ENCODE results near the gene RNF207. TPM values are rescaled to one million over a fixed set of nuclear protein-coding genes. Genes with fewer than 3 reads are reported as not detected.

RNF207 gene
- total RNA-seq, 2 donors from 2014 or later, result 8.6 to 8.7 TPM

- intact Hi-C loops (cut with DNase I), result no loop called here
- no peak for DNase-seq (ENCODE audit: low spot score)
Measured at GRCh38 chr1:6256645-6257044, 50.7 kb downstream of the RNF207 start.

- DNase-seq (ENCODE audit: low spot score), result no peak
- intact Hi-C loops (cut with DNase I), result no loop called here
Measured at GRCh38 chr1:6257541-6258069, 51.7 kb downstream of the RNF207 start.

DNA sequence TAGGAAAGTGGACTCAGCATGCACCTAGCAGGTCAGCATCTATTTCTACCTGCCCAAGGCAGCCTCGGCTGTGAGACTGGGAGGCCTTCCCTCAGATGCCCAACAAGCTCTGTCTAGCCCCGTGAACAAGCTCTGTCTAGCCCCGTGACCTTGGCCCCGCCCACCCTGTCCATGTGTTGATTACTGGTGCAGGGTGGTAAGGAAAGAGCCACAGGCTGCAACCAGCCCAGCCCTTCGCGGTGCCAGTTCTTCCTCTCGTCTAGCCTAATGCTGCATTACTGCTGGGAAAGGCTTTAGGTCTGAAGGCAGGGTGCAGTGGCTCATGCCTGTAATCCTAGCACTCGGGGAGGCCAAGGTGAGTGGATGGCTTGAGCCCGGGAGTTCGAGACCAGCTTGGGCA is 52.8 kb downstream of the RNF207 start:
- intact Hi-C loops (cut with DNase I), result no loop called here

GRCh38 chr1:6259491-6260362 is 53.8 kb downstream of the RNF207 start:
- intact Hi-C loops (cut with DNase I), result no loop called here
- DNase-seq (ENCODE audit: low spot score), result peak; percentile 94

More for the DNA sequence above, 52.8 kb downstream of the RNF207 start:
- DNase-seq (ENCODE audit: low spot score), result no peak

DNA sequence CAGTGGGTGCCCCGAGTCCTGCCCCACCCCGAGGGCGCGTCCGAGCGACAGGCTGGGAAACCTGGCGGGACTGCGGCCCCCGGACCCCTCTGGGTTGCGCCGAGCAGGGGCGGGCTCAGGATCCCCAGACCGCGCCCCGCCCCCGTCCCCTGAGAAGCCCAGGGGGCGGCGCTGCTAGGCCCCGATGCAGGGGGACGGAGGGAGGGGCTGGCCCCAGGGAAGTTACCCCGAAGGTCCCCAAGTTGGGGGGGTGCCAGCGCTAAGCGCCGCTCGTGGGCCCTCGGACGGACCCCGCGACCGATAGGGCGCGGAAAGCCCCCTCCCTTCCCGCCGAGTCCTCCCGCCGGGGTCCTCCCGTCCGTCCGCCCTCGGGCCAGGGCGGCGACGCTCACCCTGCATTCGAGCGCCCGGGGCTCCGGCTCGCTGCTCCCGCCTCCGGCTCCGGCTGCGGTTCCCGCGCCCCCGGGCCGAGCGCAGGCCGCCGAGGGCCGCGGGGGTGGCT is 54.6 kb downstream of the RNF207 start:
- DNase-seq (ENCODE audit: low spot score), result no peak
- intact Hi-C loops (cut with DNase I), result no loop called here

DNA sequence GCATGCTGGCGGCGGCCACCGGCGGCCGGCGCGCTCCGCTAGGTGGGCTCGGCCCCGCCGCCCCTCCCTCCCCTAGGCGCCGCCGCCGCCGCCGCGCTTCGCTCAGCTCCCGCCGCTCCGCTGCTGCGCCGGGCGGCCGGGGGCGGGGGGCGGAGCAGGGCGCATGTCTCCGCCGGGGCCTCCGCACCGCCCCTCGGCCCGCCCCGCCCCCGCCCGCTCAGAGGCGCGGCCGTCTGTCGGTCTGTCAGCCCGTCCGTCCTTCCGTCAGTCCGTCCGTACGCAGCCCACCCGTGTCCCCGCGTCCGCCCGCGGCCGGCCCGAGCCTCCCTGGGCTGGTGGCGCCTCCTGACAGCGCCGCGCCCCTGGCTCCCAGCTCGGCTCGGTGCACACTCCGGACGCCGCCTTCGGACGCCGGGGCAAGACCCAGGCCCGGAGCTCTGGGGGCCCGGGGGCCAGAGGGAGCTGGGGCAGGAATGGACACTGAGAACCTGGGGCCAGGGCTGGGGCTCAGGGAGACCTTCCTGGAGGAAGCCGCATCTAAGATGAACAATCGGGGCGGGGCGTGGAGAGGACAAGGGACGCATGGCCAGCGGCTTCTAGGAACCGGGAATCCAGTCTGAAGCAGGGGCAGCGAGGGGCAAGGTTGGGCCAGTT is 55.2 kb downstream of the RNF207 start, which contains the start of gene GPR153:
GPR153 (minus strand) TSS at position 138 of the 654 bp plus-strand sequence. CDS start 6,193 bp downstream, outside the sequence.
- DNase-seq (ENCODE audit: low spot score), result no peak
- intact Hi-C loops (cut with DNase I), result no loop called here

GRCh38 chr1:6261615-6261995 is 55.7 kb downstream of the RNF207 start:
- intact Hi-C loops (cut with DNase I), result no loop called here
- no peak for DNase-seq (ENCODE audit: low spot score)

- no peak for DNase-seq (ENCODE audit: low spot score)
- intact Hi-C loops (cut with DNase I), result no loop called here
Measured at GRCh38 chr1:6262555-6263420, 56.9 kb downstream of the RNF207 start.

GRCh38 chr1:6263716-6264115 is 57.8 kb downstream of the RNF207 start:
- intact Hi-C loops (cut with DNase I), result no loop called here
- no peak for DNase-seq (ENCODE audit: low spot score)

GRCh38 chr1:6265151-6265550 is 59.2 kb downstream of the RNF207 start:
- intact Hi-C loops (cut with DNase I), result no loop called here
- DNase-seq (ENCODE audit: low spot score), result no peak

DNA sequence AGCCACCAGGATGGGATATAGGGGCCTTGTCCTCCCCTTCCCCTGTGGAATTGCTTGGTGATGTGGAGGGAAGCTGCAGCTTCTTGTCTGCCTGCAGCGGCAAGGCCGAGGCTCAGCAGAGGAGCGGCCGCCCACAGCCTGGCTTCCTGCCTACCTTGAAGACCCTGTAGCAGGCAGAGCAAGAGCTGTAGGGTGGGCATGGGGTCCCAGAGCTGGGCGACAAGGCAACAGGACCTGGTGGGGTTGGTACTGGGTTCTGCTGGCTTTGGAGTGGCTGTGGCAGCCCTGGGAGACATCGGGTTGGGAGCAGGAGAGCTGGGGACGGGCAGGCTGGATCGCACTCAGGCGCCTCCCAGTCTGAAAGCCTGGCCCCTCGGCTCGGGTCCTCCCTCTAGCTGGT is 60.7 kb downstream of the RNF207 start:
- no peak for DNase-seq (ENCODE audit: low spot score)
- intact Hi-C loops (cut with DNase I), result no loop called here

DNA sequence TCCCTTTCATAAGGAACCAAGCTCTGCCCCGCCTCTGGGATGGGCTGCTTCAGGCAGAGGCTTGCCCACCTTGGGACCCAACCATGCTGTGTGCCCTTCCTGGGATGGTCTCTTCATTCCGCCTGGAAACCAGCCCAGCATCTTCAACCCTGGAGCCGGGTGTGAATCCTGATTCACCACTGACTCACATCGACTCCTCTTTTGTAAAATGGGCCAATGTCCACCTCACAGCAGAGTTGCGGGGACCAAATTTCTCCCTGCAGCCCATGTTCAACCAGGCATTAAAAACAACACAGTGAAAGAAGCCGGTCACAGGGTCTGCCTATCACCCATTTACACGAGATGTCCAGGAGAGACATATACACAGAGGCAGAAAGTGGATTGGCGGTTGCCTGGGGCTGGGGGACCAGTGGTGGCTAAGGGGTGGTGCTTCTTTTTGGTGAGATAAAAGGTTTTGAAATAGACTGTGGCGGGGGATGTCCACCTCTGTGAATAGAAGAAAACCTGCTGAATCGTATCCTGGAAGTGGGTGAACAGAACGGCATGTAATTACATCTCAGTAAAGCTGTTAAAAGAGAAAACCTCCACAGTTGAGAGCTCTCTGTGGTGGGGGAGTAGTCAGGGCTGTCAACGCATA is 61.9 kb downstream of the RNF207 start:
- no peak for DNase-seq (ENCODE audit: low spot score)
- intact Hi-C loops (cut with DNase I), result no loop called here

- intact Hi-C loops (cut with DNase I), result no loop called here
- no peak for DNase-seq (ENCODE audit: low spot score)
Measured at GRCh38 chr1:6268415-6268814, 62.5 kb downstream of the RNF207 start.

DNA sequence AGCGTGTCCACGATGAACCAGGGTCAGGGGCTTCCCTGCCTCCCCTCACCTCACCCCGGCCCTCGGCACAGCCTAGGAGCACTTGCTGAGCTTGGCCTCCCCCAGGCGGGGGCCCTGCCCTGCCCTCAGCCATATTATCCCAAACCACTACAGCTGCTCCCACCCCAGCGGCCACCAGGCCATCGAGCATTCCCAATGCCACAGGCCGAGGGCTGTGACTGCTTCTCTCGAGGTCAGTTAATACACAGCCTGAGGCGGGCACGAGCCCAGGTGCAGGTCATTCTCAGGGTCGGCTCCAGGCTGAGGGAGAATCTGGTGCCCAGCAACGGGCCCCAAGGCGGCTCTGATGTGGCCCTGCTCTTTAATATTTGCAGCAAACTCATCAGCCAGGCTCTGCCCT is 63.4 kb downstream of the RNF207 start:
- intact Hi-C loops (cut with DNase I), result no loop called here
- DNase-seq (ENCODE audit: low spot score), result no peak

DNA sequence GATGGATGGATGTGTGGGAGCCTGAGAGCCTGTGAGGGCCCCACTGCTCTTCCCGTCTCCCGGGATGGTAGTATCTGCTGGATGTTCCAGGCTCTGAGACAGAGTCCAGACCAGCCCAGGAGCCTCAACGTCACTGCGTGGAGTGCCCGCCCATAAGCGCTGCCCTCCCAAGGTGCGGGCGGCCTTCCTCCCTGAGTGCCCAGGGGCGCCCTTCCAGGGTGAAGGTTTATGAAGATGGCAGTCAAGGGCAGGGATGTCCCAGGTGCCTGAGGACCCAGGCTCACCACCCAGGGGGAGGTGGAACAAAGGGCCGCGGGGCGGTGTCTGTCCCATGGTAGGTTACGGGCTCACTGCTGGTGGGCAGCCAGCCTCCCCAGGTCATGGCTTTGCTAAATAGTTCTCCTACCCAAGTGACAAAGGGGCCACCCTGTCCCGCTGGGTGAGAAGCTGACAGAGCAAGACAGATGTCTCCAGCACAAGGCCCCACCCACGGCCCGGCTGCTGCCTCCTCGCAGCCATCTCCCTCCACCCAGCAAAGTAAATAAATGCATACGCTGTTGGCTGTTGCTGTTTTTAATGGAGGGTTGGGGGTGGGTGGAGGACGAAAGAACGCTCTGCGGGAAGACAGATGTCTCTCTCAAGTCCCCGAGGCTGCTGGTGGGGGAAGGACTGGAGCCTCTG is 63.9 kb downstream of the RNF207 start:
- no peak for DNase-seq (ENCODE audit: low spot score)
- intact Hi-C loops (cut with DNase I), result no loop called here

GRCh38 chr1:6270401-6270800 is 64.5 kb downstream of the RNF207 start:
- DNase-seq (ENCODE audit: low spot score), result no peak
- intact Hi-C loops (cut with DNase I), result no loop called here

Measured in posterior vena cava (tissue), 2 donors.